ENCODE data around the gene KIAA1614.

GRCh38 chr1:180909005-180909414 is 3.7 kb upstream of the KIAA1614 start:
- TF ChIP-seq CTCF (IDR thresholded peaks at IDR 0.05; ENCODE audit: low read length) = no peak
- no peak for TF ChIP-seq EZH2 (optimal IDR thresholded peaks at IDR 0.05; ENCODE audit: low read depth, low read length)

Measured in MM.1S (cell line).